Astrocyte (in vitro differentiated cells and primary cell): ENCODE results near the gene GNL3. TPM values are rescaled to one million over a fixed set of nuclear protein-coding genes. Genes with fewer than 3 reads are reported as not detected.

ENCODE experiments used
- DNase-seq: peaks from one replicate; pipeline ENCODE4 v3.0.0-alpha.2; 2010; ENCODE audit warnings: low read depth
- FAIRE-seq: peaks from 2 replicates; lab custom pipeline; 2011; peaks lifted over from hg19 to GRCh38; lab: Jason Lieb, UNC
- H2AFZ ChIP-seq: 2 replicates; pipeline ENCODE4 v1.6.0; 2012; ENCODE audit warnings: low read depth, low read length, inconsistent platforms
- H3K27ac ChIP-seq: 2 replicates; pipeline ENCODE4 v1.5.1; 2011; ENCODE audit warnings: low read depth, low read length, inconsistent platforms
- H3K27me3 ChIP-seq: 2 replicates; pipeline ENCODE4 v1.6.0; 2011; ENCODE audit warnings: low read length, inconsistent platforms; ENCODE audit not compliant: insufficient read depth
- H3K36me3 ChIP-seq: 2 replicates; pipeline ENCODE4 v1.5.1; 2011; ENCODE audit warnings: low read length, inconsistent platforms; ENCODE audit not compliant: insufficient read depth
- H3K4me1 ChIP-seq: 2 replicates; pipeline ENCODE4 v1.5.1; 2011; ENCODE audit warnings: low read length, inconsistent platforms; ENCODE audit not compliant: insufficient read depth
- H3K4me2 ChIP-seq: 2 replicates; pipeline ENCODE4 v1.6.0; 2012; ENCODE audit warnings: low read length, inconsistent platforms
- H3K4me3 ChIP-seq: 2 replicates; pipeline ENCODE4 v1.5.1; 2011; ENCODE audit warnings: low read depth, mild to moderate bottlenecking, low read length, inconsistent platforms; ENCODE audit not compliant: insufficient read depth
- H3K79me2 ChIP-seq: 2 replicates; pipeline ENCODE4 v1.6.0; 2012; ENCODE audit warnings: mild to moderate bottlenecking, low read length, inconsistent platforms; ENCODE audit not compliant: insufficient read depth
- H3K9ac ChIP-seq: 2 replicates; pipeline ENCODE4 v1.6.0; 2012; ENCODE audit warnings: mild to moderate bottlenecking, low read length, inconsistent platforms
- H3K9me3 ChIP-seq: 2 replicates; pipeline ENCODE4 v1.5.1; 2012; ENCODE audit warnings: low read depth, mild to moderate bottlenecking, low read length, inconsistent platforms; ENCODE audit not compliant: insufficient read depth
- H4K20me1 ChIP-seq: 2 replicates; pipeline ENCODE4 v1.6.0; 2012; ENCODE audit warnings: low read length, inconsistent platforms; ENCODE audit not compliant: insufficient read depth
- H3K27ac Mint-ChIP-seq: one replicate; pipeline ENCODE4 v1.8.0; 2021; ENCODE audit warnings: mild to moderate bottlenecking, mixed read lengths; ENCODE audit not compliant: unreplicated experiment
- H3K27me3 Mint-ChIP-seq: one replicate; pipeline ENCODE4 v1.8.0; 2021; ENCODE audit warnings: low read depth, mixed read lengths; ENCODE audit not compliant: unreplicated experiment
- H3K36me3 Mint-ChIP-seq: one replicate; pipeline ENCODE4 v1.8.0; 2021; ENCODE audit warnings: low read depth, mixed read lengths; ENCODE audit not compliant: unreplicated experiment
- H3K4me1 Mint-ChIP-seq: one replicate; pipeline ENCODE4 v1.8.0; 2021; ENCODE audit warnings: low read depth, mixed read lengths; ENCODE audit not compliant: unreplicated experiment
- H3K4me3 Mint-ChIP-seq: one replicate; pipeline ENCODE4 v1.8.0; 2021; ENCODE audit warnings: mild to moderate bottlenecking, moderate library complexity, mixed read lengths; ENCODE audit not compliant: unreplicated experiment
- H3K9me3 Mint-ChIP-seq: one replicate; pipeline ENCODE4 v1.8.0; 2021; ENCODE audit warnings: mild to moderate bottlenecking, mixed read lengths; ENCODE audit not compliant: unreplicated experiment
- EZH2 ChIP-seq: IDR thresholded peaks from 2 replicates; pipeline ENCODE4 v1.6.1; 2012; ENCODE audit warnings: mild to moderate bottlenecking, low read length, inconsistent platforms; ENCODE audit not compliant: insufficient read depth
- total RNA-seq: library from RNA; stranded (reverse); gene quantifications from 2 replicates; pipeline ENCODE4 v1.2.1, GENCODE V29; 2021
- TF ChIP-seq, protein P1 (sequence below): IDR thresholded peaks from 2 replicates; pipeline ENCODE4 v1.5.1; 2011; ENCODE audit warnings: low read depth, mild to moderate bottlenecking, inconsistent platforms, low read length, moderate library complexity; ENCODE audit not compliant: insufficient read depth

The GNL3 gene
- total RNA-seq, 1 donor from 2014 or later: 93.7 TPM

DNA sequence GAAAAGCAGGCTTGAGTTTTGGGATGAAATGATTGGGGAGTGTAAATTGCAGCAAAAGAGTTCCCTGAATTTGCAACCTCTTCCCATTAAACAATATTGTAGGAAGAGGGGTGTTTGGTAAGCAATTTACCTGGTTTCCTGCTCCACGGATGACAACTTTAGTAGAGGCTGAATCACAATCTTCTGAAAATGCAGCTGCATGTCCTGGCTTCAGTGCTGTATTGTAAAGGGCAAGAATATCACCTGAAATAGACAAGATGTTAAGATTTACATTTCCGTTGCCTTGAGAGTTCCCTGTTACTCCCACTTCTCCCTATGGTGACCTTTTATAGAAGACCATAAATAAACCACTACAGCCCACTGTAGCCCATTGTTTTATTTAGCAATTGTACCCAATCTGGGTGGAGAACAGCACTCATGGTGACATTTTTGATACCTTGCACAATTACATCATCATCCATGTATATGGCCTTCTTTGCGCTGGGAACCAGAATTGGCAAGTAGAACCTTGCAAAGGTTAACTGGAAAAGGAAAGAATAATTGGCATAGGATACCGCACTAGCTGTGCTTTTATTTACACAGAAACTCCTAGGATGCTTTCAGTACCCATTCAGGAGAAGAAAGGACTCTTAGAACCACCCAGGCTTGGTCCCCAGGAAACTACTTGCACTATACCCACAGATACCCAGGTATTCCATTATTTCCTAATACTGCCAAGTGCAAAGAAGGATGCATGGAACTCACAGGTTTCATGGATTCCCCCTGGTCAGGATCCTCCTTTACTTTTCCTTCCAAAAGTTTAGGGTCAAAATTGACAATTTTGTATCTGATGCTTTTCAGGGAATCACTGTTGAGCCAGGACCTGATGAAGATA, 10.2 kb downstream of the GNL3 start:
- H3K27me3 ChIP-seq: no peaks in the 10 kb centered on the region
- no peak overlapping the region for H3K4me3 Mint-ChIP-seq
- no peak for DNase-seq
- H3K4me3 ChIP-seq: no peak overlapping the region
- no peak for TF ChIP-seq EZH2
- TF ChIP-seq, protein P1, sequence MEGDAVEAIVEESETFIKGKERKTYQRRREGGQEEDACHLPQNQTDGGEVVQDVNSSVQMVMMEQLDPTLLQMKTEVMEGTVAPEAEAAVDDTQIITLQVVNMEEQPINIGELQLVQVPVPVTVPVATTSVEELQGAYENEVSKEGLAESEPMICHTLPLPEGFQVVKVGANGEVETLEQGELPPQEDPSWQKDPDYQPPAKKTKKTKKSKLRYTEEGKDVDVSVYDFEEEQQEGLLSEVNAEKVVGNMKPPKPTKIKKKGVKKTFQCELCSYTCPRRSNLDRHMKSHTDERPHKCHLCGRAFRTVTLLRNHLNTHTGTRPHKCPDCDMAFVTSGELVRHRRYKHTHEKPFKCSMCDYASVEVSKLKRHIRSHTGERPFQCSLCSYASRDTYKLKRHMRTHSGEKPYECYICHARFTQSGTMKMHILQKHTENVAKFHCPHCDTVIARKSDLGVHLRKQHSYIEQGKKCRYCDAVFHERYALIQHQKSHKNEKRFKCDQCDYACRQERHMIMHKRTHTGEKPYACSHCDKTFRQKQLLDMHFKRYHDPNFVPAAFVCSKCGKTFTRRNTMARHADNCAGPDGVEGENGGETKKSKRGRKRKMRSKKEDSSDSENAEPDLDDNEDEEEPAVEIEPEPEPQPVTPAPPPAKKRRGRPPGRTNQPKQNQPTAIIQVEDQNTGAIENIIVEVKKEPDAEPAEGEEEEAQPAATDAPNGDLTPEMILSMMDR: no peak
- FAIRE-seq: no peak
- no peaks in the 10 kb centered on the region for H3K4me1 ChIP-seq
- no peak overlapping the region for H3K27ac ChIP-seq
- no peak overlapping the region for H2AFZ ChIP-seq
- peaks cover 22% of the 10 kb centered on the region for H3K36me3 Mint-ChIP-seq
- no peaks in the 10 kb centered on the region for H3K9me3 Mint-ChIP-seq
- peaks cover 53% of the 10 kb centered on the region for H4K20me1 ChIP-seq
- H3K27ac Mint-ChIP-seq: no peak overlapping the region
- no peaks in the 10 kb centered on the region for H3K9me3 ChIP-seq
- H3K4me2 ChIP-seq: no peak overlapping the region
- H3K9ac ChIP-seq: no peak overlapping the region
- H3K4me1 Mint-ChIP-seq: peaks cover 26% of the 10 kb centered on the region
- H3K36me3 ChIP-seq: peaks cover 65% of the 10 kb centered on the region
- H3K27me3 Mint-ChIP-seq: no peaks in the 10 kb centered on the region
- H3K79me2 ChIP-seq: peaks cover 42% of the 10 kb centered on the region

DNA sequence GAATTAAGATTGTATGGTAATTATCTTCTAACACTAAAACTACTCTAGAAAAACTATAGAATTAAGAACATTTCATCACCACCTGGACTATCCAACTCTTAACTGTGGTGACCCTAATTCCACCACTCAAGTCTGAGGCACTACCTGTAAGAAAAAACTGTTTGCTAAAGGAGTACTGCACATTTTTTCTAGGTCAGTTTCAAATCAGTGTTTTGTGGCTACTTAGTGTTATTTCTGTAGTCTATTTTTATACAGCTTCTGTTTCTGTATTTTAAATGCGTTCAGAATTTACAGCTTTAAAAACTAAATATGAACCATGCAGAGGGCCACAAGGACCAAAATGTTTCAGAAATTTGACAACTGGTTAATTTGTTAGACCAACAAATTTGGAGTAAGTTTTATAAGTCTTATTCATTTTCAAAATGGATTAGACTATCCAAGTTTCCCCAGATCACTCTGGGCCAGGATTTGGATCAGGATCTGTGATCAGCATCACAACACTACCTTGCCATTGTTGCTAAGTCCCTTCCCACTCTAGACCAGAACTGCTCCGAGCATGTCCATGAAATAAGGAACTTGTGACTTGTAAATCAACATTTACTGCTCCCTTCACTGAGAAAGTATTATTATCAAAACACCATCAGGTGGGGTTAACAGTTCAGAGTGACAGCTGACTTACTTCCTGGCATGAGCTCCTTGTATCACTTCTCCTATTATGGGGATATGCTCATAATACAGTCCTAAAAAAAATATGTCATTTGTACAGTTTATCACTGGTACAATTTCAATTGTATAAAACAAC, 11.2 kb downstream of the GNL3 start:
- Histone ChIP-seq H3K4me1 (no peaks in the 10 kb centered on the region), H3K27ac (no peak overlapping the region), H3K9me3 (no peaks in the 10 kb centered on the region), H3K27me3 (no peaks in the 10 kb centered on the region), H3K4me3 (no peak overlapping the region), H3K36me3 (peaks cover 61% of the 10 kb centered on the region), H3K4me2 (no peak overlapping the region), H3K9ac (no peak overlapping the region), H2AFZ (no peak overlapping the region), H3K79me2 (peaks cover 44% of the 10 kb centered on the region), H4K20me1 (peaks cover 51% of the 10 kb centered on the region)
- no peak for DNase-seq
- Mint-ChIP-seq H3K36me3 (peaks cover 18% of the 10 kb centered on the region), H3K4me1 (peaks cover 26% of the 10 kb centered on the region), H3K4me3 (no peak overlapping the region), H3K27ac (peak overlapping the region; percentile 34), H3K9me3 (no peaks in the 10 kb centered on the region), H3K27me3 (no peaks in the 10 kb centered on the region)
- no peak for FAIRE-seq
- TF ChIP-seq EZH2: no peak
- TF ChIP-seq, protein P1: no peak
